Liver (tissue), 3 donors: Measurements from ENCODE around the gene PKP4.

ENCODE experiments used
- CTCF ChIP-seq: fragments of 150-350 bp; IDR thresholded peaks from 2 replicates; pipeline ENCODE4 v1.5.1; 2017; ENCODE audit warnings: improper control_type of control experiment, low read depth, low read length; ENCODE audit not compliant: missing input control
- JUND ChIP-seq, 2 donors: IDR thresholded peaks; 2 replicates each; pipeline ENCODE4 v1.6.1; 2016; ENCODE audit warnings: antibody characterized with exemption in 2 of 2
- RXRA ChIP-seq, 2 donors: IDR thresholded peaks; 2 replicates each; pipeline ENCODE4 v1.6.1; 2017 to 2018; ENCODE audit warnings: antibody characterized with exemption in 2 of 2, mild to moderate bottlenecking in 1 of 2
- donor health status: healthy.
- donor health status: healthy.

- TF ChIP-seq CTCF: no peak
- peak in 1 of 2 donors; percentile 18 for TF ChIP-seq RXRA (IDR thresholded peaks at IDR 0.05)
- TF ChIP-seq JUND (IDR thresholded peaks at IDR 0.05): peak; percentile 43 to 74
Measured at GRCh38 chr2:158497486-158497885, 40.7 kb downstream of the PKP4 start.
